A673 (cell line): Measurements from ENCODE around the gene CCDC40. TPM values are rescaled to one million over a fixed set of nuclear protein-coding genes. Genes with fewer than 3 reads are reported as not detected.
"Not testable (repeated sequence)": the region's sequence is repeated elsewhere in the genome, so short reads cannot be mapped to it uniquely, and the experiment has no call there.

Source experiments
- BruUV-seq: library from RNA; stranded (reverse); fragments of 400-500 nt; replicated peaks from 2 replicates; lab custom pipeline; 2021; lab: Mats Ljungman, UMichigan
- CTCF ChIA-PET: fragments of 300-600 bp; sonication (Branson Sonifier 250); formaldehyde crosslinking; loops from one replicate; lab custom pipeline; 2022; ENCODE audit warnings: antibody characterized with exemption; lab: Charles Lee
- POLR2A ChIA-PET: fragments of 300-600 bp; sonication (Branson Sonifier 250); formaldehyde crosslinking; loops from one replicate; lab custom pipeline; 2022; ENCODE audit warnings: antibody characterized with exemption; ENCODE audit not compliant: low non-redundant PET; lab: Charles Lee
- DNase-seq: peaks from one replicate; pipeline ENCODE4 v3.0.0-alpha.2; 2015; ENCODE audit warnings: low spot score
- H3K27ac ChIP-seq: fragments of 200-600 bp; sonication (generic); 2 replicates; pipeline ENCODE4 v1.5.1; 2016; ENCODE audit warnings: mixed run types, low read depth, mild to moderate bottlenecking, mixed read lengths, antibody characterized with exemption, low read length; ENCODE audit not compliant: poor library complexity, severe bottlenecking
- H3K27me3 ChIP-seq: fragments of 200-600 bp; sonication (generic); replicated peaks from 2 replicates; pipeline ENCODE4 v1.6.1; 2017; ENCODE audit warnings: mixed run types, low read depth, mild to moderate bottlenecking, mixed read lengths, antibody characterized with exemption, low read length; ENCODE audit not compliant: insufficient read depth, poor library complexity
- H3K36me3 ChIP-seq: fragments of 200-600 bp; sonication (generic); 2 replicates; pipeline ENCODE4 v1.6.1; 2016; ENCODE audit warnings: mixed run types, mild to moderate bottlenecking, mixed read lengths, antibody characterized with exemption, low read length; ENCODE audit not compliant: insufficient read depth, poor library complexity, severe bottlenecking
- H3K4me1 ChIP-seq: fragments of 200-600 bp; sonication (generic); 2 replicates; pipeline ENCODE4 v1.6.1; 2017; ENCODE audit warnings: mixed run types, mild to moderate bottlenecking, mixed read lengths, antibody characterized with exemption, low read length; ENCODE audit not compliant: insufficient read depth, poor library complexity, severe bottlenecking
- H3K4me3 ChIP-seq: fragments of 200-600 bp; sonication (generic); 2 replicates; pipeline ENCODE4 v1.5.1; 2016; ENCODE audit warnings: low read depth, mixed run types, mild to moderate bottlenecking, mixed read lengths, low read length; ENCODE audit not compliant: poor library complexity, severe bottlenecking
- H3K9me3 ChIP-seq: fragments of 200-600 bp; sonication (generic); 2 replicates; pipeline ENCODE4 v1.6.1; 2016; ENCODE audit warnings: mixed run types, low read depth, mild to moderate bottlenecking, mixed read lengths, antibody characterized with exemption, low read length; ENCODE audit not compliant: poor library complexity, severe bottlenecking
- CTCF ChIP-seq: fragments of 300-800, 200-600 bp; sonication (generic); conservative IDR thresholded peaks from 2 replicates; pipeline ENCODE4 v1.5.1; 2017; ENCODE audit warnings: low read depth, mild to moderate bottlenecking, antibody characterized with exemption, low read length, moderate library complexity, mixed read lengths
- EZH2 ChIP-seq: fragments of 200-600 bp; sonication (generic); IDR thresholded peaks from 2 replicates; pipeline ENCODE4 v1.6.1; 2017; ENCODE audit warnings: borderline replicate concordance, low read depth, mild to moderate bottlenecking, mixed read lengths, antibody characterized with exemption, low read length; ENCODE audit not compliant: poor library complexity, severe bottlenecking
- intact Hi-C: fragments of 100-400 bp; cut with micrococcal nuclease; formaldehyde crosslinking; loops from one replicate; pipeline ENCODE4 v1.10.0; 2022; ENCODE audit not compliant: unreplicated experiment
- total RNA-seq: library from RNA; stranded (reverse); gene quantifications from 2 replicates; pipeline ENCODE4 v1.2.3, GENCODE V29; 2021

The CCDC40 gene
- total RNA-seq, 1 experiment from 2014 or later = 3.5 TPM

- TF ChIP-seq CTCF (no peak), EZH2 (no peak)
- Histone ChIP-seq H3K4me3 (peak overlapping the region; percentile 85), H3K36me3 (no peaks in the 10 kb centered on the region), H3K27me3 (no peaks in the 10 kb centered on the region), H3K9me3 (no peaks in the 10 kb centered on the region), H3K4me1 (peaks cover 5% of the 10 kb centered on the region), H3K27ac (peak overlapping the region; percentile 85)
- DNase-seq = peak; percentile 64
- intact Hi-C loops = no loop called here
- CTCF ChIA-PET = no interaction called here
- POLR2A ChIA-PET = no interaction called here
- BruUV-seq = no TSS peak
These were observed 454 bp downstream of the CCDC40 start for GRCh38 chr17:80036715-80037477.

GRCh38 chr17:80043963-80044362 is 7.5 kb downstream of the CCDC40 start:
- H3K4me3 ChIP-seq = no peak overlapping the region
- no peak for DNase-seq
- POLR2A ChIA-PET = interaction anchor here (0.6 kb wide), 1 partner anchor 1447 kb away, joined by 6 read pairs; no protein-coding TSS in a partner anchor
- H3K27ac ChIP-seq = no peak overlapping the region
- H3K36me3 ChIP-seq = no peaks in the 10 kb centered on the region
- intact Hi-C loops = no loop called here
- BruUV-seq = no TSS peak
- no peaks in the 10 kb centered on the region for H3K9me3 ChIP-seq
- TF ChIP-seq EZH2 (no peak), CTCF (no peak)
- no peaks in the 10 kb centered on the region for H3K27me3 ChIP-seq
- CTCF ChIA-PET = interaction anchor here (0.6 kb wide), 1 partner anchor 135 kb away, joined by 3 read pairs; no protein-coding TSS in a partner anchor
- no peaks in the 10 kb centered on the region for H3K4me1 ChIP-seq

- no TSS peak for BruUV-seq
- intact Hi-C loops = no loop called here
- no peaks in the 10 kb centered on the region for H3K4me1 ChIP-seq
- CTCF ChIA-PET = no interaction called here
- no peak for TF ChIP-seq EZH2
- no peak for TF ChIP-seq CTCF
- no peak for DNase-seq
- H3K4me3 ChIP-seq = no peak overlapping the region
- H3K9me3 ChIP-seq = no peaks in the 10 kb centered on the region
- no peaks in the 10 kb centered on the region for H3K27me3 ChIP-seq
- H3K36me3 ChIP-seq = no peaks in the 10 kb centered on the region
- POLR2A ChIA-PET = no interaction called here
- H3K27ac ChIP-seq = no peak overlapping the region
These were observed 9.3 kb downstream of the CCDC40 start for GRCh38 chr17:80045703-80046102.

- H3K27ac ChIP-seq, DNase-seq, H3K27me3 ChIP-seq, BruUV-seq, intact Hi-C loops, H3K9me3 ChIP-seq, H3K4me3 ChIP-seq, CTCF ChIA-PET, H3K36me3 ChIP-seq, POLR2A ChIA-PET, H3K4me1 ChIP-seq: not testable (repeated sequence)
These were observed 10.3 kb downstream of the CCDC40 start for GRCh38 chr17:80046709-80047108.
